ENCODE data around the gene LAG3.

The LAG3 gene

DNA sequence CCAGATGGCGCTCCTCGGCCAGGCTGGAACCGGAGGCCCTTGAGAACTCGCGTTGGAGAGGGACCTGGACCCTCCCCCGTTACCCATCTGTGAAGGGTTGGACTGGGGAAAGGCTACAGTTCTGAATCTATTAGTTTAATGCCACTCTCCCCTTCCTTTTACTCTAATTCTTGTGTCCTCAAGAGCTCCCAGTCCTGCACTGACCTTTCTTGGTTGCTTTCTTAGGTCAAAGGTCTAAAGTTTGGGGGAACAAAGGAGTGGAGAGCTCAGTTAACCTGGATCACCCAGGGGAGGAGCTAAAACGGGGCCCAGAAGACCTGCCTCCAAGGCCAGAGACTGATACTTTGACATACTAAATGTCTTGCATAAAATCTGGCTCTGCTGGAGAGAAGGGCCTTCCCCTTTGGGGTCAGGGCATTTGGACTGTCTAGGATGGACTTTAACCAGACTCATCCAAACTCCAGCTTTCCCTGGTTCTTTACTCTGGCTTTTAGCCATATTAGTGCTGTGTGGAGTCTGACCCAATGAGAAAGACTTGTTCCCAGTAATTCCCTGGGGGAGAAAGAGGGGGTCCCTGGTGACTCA, 18.5 kb upstream of the LAG3 start:
- no peak for DNase-seq (ENCODE audit: low read depth)

DNA sequence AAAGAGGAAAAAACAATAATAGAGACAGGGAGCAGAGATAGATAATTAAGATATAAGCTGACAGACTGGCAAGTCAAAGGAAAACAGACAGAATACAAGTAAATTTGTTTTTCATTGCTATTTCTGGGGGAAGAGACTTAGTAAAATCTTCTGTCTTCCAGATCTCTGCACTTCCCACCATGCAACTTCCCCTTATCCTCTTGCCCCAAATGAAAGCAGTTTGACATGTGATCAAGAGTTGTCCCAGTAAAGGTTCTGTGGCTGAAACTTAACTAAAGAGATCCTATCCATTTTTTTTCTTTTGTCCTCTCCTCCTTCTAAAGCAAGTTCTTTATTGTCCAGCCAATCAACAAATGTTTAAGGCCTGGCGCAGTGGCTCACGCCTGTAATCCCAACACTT, 17.9 kb upstream of the LAG3 start:
- no peak for DNase-seq (ENCODE audit: low read depth)

DNA sequence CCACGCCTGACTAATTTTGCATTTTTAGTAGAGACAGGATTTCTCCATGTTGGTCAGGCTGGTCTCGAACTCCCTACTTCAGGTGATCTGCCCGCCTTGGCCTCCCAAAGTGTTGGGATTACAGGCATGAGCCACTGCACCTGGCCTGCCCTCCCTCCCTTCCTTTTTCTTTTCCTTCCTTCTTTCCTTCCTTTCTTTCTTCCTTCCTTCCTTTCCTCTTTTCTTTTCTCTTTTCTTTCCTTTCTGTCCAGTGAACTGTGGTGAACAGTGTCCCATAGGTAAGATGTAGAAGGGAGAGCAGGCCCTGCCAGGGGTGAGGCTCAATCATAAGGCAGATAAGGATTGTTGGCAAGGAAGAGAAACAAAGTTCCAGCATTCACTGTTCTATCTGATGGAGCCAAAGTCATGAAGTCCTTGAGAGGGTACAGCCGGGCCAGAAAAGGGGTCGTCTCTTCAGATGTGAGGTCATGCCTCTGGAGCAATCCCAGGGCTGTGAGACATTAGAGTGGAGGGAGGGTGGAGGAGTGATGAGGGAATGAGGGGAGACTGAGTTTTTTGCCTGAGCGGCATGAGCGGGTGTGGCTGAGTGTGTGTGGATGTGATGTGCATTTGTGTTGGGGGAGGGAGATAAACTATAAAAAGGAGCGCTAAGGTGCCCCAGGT, 15.2 kb upstream of the LAG3 start:
- no peak for DNase-seq (ENCODE audit: low read depth)

DNA sequence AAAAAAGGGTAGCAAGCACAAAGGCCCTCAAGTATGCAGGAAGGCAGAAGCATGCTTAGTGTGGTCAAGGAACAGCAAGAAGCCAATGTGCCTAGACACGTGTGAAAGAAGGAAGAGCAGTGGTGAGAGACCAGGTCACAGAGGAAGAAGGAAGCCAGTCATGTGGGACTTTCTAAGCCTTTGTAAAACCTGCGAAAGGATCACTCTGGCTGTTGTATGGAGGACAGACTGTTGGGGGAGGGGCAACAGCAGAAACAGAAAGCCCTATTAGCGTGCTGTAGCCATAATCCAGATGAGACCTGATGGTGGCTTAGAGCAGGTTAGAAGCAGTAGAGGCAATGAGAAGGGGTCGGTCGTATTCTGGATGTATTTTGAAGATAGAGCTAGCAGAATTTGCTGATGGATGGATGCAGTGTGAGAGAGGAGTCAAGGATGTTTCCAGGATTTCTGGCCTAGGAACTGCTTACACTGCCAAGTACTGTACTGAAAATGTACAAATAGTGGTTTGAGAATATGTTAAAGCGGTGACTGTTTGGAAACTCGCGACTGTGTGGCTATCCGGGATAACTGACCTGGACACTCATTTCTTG, 13.7 kb upstream of the LAG3 start:
- DNase-seq (ENCODE audit: low read depth), result no peak

DNA sequence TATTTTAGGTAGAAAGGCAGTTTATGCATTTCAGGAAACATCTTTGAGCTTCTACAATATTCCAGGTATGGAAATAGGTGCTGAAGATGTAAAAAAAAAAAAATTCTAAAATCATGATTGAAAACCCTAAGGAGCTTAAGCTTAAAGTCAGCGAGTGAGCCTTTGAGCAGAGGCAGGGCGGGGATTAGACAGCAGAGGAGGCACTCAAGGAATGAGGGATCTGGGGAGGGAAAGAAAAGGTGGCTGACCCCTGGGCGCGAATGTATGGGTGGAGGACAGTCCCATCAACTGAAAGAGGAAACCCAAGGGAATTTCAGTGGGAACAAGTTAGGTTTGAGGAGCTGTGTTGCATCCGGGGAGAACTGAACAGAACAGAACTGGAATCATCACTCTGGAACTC, 12.6 kb upstream of the LAG3 start:
- DNase-seq (ENCODE audit: low read depth), result no peak

DNA sequence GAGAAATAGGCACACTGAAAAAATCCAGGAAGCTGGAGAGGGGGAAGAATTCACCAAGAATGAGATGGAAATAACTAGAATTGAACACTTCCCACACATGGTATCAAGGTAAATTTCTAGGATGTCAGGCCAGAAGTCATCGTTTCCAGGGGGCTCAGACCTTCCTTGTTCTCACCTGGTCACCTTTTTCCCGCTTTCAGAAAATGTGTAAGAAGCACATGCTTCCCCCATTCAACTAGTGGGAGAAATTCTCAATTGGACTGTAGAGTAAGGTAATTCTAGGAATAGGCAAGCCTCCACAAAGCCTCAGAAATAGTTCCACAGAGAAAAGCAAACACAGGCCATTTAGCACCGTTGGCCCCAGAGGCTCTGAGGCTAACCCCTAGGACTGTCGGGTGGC, 8.9 kb upstream of the LAG3 start:
- no peak for DNase-seq (ENCODE audit: low read depth)

DNA sequence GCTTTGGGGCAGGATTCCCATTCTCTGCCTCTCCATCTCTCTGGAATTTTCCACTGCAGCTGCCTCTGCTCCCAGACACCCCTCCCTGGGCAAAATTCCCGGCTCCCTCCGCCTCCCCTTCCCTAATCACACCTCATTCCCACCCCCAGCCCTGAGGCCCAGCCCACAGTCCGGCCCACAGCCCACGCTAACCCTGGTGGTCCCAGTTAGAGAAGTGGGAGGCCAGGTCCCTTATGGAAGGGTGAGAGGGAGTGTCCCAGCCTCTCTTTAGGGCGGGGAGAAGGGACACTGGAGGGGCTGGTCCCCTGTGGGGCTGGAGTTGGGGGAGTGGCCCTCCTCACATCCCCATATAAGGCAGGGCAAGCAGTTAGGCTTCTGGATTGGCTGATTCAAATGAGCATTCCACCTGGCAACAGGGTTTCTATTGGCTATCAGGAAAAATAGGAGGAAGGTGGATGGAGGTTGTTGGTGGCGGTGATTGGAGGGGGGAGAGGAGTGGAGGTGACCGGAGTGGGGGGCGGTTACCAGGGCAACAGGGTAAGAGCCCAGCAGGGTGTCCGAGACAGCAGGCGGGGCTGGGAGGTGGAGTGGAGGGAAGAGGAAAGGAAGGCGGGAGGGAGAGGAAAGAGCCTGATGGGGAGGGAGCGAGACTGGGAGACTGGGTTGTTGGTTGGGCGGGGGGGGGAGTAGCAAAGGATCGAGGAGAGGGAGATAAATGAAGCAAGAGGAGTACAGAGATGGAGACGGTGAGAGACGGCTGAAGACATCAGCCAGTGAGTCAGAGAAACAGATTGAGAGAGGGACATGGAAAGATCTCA, 8.1 kb upstream of the LAG3 start:
- DNase-seq (ENCODE audit: low read depth), result peak; percentile 97

DNA sequence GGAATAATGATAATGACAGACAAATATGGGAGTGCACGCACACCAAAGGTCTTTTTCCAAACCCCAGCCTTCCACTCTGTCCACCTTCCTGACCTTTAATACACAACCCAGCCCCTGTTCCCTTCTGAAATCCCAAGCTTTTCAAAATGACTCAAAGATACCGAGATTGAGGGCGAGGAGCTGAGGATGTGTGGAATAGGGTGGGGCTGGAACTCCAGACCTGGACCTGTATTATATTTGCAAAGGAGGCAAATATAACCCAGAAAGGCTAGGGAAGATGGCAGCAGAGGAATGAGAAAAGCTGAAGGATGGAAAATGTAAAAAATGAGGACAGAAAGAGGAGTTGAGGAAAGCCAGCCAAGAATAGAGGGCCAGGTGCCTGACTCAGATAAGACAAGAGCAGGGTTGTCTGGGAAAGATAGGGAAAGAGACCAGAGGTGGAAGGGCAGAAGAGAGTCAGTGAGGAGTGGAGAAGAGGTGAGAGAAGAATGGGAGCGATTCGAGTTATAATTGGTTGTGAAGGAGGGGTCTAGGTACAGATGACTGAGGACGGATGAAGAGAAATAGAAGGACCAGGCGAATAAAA, 7.2 kb upstream of the LAG3 start:
- no peak for DNase-seq (ENCODE audit: low read depth)

DNA sequence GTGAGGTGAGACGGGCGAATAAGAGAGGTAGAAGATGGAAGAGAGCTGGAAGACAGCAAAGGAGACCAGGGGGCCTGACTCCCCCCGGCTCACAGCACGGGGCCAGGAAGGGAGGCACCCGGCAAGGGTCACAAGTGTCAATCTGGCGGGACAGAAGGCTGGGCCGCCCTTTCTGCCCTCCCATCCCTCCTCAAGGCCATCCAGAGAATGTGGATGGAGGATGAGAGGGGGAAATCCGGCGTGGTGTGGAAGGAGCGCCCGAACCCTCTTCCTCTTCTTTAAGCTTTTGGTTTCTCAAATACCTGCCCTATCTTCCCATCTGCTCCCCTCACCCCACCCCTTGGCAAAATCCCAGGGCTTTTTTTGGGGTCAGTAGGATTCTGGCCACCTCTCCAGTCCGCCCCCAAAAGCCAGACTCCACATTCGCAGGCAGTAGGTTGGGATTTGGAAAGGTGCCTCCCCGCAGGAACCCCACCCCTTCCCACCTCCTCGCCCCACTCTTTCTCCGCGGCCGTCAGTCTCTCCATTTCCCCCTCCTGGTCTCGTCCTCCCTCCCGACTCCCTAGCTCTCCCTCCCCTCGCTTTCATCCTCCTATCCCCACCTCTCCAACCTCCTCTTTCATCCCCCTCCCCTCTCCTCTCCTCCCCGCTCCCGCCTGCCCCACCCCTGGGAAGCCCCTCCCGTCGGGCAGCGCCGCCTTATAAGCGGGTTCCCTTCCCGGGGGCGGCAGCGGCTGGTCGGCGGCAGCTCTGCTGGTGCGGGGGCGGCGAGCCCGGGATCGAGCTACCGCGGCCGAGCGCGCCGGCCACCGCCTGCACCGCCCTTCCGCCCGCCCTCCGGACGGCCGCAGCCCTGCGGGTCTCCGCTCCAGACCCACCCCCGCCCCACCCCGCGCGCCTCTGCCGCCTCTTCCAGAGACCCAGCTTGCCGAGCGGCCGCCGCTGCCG, 6.4 kb upstream of the LAG3 start, which contains the start of gene PTMS:
TSS of gene PTMS (plus strand) at position 730 of the 948 bp plus-strand sequence. CDS start 343 bp downstream, outside the sequence.
- peak; percentile 69 for DNase-seq (ENCODE audit: low read depth)

DNA sequence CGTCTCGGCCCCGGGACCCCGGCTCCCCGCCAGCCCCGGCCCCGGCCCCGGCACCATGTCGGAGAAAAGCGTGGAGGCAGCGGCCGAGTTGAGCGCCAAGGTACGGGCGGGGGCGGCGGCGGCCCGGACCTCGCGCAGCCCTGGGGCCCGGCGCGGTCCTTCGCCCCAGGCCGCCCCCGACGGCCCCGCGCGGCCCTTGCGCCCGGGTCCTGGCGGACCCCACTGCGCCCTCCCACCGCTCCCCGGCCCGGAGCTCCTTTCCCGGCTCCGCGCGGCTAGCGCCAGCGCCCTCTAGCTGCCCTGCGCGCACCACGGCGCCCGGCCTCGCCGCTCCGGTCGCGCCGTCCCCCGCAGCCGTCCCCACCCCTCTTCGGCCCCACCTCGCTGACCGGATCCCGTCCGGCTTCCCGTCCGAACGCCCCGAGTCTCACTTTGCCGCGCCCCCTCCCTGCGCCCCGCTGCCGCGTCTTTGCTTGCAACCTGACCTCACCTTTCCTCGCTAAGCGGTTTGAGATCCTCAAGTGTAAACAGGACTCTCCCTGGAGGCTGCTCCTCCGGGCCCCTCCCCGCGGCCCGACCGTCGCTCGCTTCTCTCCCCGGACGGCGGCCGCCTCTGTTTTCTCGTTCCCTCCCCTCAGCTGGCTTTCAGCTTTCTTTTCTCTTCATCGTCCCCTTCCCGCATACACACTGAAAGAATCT, 5.5 kb upstream of the LAG3 start:
- no peak for DNase-seq (ENCODE audit: low read depth)

DNA sequence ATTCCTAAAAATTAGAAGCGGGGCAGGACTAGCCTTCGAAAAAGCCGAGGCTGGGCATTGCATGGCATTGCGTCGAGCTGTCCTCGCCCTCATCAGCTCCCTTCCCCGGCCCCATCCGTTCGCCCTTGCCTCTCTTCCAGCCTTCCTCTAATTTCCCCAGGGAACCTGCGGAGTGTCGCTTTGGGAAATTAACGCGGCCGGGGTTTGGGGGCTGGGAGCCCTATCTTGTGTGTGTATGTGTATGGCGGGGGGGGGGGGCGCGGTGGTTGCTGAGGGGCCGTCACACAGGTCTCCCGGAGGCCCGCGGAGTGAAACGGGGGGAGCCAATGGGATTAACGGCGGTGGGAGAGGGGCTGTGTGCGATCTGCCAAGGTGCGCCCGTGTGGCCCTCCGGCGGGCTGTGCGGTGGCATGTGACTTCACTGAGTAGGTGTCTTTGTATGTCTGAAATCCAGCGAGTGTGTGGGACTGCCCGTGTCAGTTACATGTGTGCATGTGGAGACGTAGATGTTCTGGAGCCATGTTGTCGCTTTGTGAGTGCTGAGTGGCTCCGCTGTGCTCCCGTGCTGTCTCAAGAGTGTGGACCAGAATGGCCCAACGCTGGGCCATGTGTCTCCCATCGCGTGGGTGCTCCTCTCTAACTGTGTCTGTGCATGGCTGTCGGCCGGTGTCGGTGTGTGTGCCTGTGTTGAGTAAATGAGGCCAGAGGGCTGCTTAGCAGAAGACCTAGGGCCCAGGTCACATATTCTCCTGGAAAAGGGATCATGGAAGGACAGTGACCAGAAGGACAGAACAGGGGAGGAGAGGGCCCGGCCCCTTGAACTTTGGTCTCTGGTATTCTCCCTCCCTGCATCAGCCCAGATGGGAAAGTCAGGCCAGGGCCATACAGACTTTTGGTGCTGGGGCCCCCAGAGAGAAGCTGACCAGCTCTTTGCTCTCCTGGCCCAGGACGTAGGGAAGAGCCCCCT, 4.7 kb upstream of the LAG3 start:
- no peak for DNase-seq (ENCODE audit: low read depth)

DNA sequence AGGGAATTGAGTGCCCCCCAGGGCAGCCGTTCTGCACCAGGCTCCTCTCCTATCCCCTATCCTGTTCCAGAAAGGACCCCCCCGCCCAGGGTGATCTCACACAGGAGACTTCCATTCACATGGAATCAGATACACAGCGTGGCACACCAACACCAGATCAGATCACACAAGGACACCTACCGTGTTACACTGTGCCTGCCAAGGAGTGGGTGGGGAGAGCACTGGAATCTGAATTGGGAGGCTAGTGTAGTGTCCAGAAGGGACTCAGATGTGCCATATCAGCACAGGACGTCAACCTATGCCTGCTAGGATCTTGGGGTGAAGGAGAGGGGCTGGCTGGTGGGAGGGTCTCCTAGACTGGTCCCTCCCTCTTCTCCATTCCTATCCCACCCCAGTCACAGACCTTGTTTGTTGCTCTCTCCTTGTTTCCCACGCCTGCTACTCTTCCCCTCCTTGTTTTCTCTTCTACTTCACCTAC, 3.8 kb upstream of the LAG3 start:
- no peak for DNase-seq (ENCODE audit: low read depth)

DNA sequence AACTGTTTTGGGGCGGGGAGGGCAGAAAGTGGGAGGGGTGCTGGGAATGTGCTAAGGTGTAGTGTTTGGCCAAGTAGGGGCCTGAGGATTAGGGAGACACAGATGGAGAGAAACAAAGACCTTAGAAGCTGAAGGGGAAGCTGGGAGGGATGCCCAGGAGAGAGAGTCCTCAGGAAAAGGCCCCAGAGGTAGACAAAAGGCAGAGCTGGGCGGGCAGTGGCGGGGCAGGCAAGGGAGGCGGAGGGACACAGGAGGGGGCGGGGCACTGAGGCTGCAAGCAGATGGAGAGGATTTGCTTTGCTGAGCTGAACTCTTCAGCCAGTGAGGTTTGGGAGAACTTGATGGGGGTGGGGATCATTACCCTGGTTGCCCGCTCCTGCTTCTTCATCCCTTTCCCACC, 3.3 kb upstream of the LAG3 start:
- DNase-seq (ENCODE audit: low read depth), result no peak

DNA sequence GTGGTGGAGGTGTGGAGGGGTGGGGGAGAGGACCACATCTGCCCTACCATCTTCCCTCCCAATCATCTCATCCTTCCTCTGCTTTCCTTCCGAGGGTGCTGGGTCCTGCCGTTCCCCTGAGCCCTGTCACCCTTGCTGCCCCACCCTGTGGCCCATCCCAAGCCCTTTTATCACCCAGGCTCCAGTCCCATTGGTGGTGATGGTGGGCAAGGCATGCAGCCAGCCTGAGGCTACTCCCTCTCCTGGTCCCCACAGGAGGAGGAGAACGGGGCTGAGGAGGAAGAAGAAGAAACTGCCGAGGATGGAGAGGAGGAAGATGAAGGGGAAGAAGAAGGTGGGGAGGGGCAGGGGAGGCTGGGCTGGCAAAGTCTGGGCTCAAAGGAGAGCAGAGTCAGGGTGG, 2.7 kb upstream of the LAG3 start:
- DNase-seq (ENCODE audit: low read depth), result no peak

DNA sequence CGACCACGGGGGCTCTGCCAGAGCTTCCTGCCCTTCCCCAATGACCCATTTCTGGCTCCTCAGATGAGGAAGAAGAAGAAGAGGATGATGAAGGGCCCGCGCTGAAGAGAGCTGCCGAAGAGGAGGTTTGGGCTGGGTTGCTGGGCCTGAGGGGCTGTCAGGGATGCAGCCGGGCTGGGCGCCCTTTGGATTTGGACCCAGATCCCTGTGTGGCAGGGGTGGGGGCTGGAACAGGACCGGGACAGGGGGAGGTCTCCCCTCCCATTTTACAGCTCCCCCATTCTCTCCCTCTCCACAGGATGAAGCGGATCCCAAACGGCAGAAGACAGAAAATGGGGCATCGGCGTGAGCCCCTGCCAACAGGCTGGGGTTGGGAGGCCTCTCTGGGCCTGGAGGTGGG, 2.2 kb upstream of the LAG3 start:
- no peak for DNase-seq (ENCODE audit: low read depth)

DNA sequence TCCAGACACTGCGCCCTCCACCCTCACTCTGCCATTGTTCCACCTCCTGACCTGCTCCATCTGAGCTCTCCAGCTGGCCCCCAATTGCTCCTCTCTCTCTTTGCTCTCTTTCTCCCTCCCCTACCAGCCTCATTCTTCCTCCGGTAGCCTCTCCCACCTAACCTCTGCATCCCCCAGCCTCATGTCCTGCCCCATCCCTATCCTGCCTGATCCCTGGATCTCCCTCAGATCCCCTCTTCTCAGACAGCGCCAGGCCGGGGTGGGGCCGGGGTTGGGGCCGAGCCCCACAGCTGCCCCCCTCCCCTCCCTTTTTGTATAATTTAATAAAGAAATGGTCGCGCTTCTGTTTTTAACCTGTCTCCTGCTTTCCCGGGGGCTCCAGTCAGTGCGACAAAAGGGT, 1.7 kb upstream of the LAG3 start:
- DNase-seq (ENCODE audit: low read depth), result no peak

DNA sequence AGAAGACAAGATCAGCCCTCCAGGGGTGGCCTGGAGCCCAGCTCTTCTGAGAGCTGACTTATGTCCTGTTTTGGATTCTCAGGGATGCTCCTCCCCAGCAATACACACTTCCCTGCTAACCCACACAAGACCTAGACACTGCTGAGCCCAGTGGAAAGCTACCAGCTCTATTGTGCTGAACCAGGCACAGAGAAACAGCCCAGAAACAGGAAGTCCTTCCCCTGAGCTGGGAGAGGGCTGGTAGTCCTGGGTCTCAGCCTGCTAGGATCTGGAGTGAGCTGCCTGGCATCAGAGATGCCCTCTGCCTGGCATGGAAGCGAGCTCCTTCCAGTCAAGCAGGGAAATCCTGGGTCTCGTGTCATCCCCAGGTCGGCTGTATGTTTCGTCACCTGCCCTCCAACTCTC, 1.2 kb upstream of the LAG3 start:
- DNase-seq (ENCODE audit: low read depth), result no peak

DNA sequence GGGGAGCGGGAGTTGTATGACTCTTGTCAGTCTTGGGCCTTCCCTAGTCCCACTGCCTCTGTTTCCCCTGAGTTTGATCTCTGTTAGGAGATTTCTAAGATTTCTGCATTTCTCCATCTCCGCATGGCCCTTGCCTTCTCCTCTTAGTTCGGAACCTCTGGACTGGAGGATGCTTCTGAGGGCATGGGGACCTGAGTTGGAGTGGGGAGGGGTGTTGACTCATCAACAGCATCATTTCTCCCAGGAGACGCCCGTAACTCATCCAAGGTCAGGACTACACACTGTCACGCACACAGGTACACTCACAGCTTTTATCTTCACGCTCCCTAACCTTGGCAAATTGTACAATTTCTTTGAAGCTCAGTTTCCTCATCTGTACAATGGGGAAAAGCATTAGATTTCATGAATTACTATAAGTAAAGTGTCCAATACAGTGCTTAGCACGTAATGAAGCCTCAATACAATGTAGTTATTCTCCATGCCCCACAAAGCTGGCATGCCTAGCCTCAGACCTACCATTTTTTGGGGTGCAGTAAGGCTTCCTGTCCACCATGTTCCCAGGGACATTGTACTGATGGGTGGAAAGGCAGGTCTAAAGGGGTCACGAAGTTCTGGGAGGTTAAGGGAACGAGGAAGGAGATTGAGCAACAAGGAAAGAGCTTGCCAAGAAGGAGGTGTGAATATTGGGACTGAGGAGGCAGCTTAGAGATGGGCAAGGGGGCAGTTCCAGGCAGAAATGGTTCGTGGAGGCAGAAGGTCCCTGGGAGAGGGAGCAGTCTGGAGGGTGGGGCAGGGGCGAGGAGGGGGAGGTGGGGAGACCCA, 600 bp upstream of the LAG3 start:
- DNase-seq (ENCODE audit: low read depth), result no peak
